GM15510 (cell line): ENCODE results near the gene MAN1A1.

Source experiments
- POLR2A ChIP-seq: IDR thresholded peaks from 3 replicates; pipeline ENCODE4 v1.6.1; 2011; ENCODE audit warnings: borderline replicate concordance; ENCODE audit not compliant: insufficient read length; ENCODE audit errors: extremely low read depth

MAN1A1 gene

DNA sequence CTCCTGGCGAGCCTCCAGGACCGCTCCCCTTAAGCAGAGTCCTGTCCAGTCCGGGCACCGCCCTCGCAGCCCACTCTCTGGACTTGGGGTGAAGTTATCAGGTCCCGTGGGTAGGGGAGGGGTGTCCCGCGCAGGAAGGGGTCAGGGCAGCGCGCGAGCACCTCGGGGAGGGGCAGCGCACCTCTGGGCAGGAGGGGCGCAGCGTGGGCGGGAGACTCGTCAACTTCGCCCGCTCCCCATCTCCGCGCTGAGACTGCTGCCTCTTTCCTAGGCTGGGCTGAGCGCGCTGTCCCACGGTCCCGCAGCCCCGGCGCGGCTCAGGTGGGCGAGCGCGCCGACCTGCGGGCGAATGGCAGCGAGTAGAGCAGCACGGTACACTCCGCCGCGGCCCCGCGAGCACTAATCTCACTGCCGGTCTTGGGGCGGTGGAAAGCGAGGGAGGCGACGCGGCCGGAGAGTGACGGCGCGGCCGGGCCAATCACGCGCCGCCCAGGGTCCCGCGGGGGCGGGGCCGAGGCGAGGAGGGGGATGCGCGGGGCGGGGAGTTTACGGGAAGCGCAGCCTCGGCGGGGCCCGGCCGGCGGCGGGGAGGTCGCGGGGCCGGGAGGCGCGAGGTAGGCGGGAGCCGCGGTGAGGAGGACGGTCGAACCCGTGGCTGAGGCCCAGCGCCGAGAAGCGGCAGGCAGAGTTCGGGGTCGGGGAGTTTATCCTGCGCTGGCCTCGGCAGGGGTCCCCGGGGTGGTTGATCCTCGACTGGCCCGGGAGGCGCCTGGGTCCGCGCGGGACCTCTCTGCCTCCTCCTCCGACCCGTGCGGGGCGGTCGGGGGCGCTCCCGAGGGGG lies at the start of gene MAN1A1:
Gene MAN1A1 (minus strand): TSS at position 401 of the 841 bp plus-strand sequence. CDS start 696 bp downstream, outside the sequence.
- TF ChIP-seq POLR2A: peak; percentile 98

GRCh38 chr6:119395192-119395591 lies 45.6 kb upstream of the MAN1A1 start:
- TF ChIP-seq POLR2A: no peak

DNA sequence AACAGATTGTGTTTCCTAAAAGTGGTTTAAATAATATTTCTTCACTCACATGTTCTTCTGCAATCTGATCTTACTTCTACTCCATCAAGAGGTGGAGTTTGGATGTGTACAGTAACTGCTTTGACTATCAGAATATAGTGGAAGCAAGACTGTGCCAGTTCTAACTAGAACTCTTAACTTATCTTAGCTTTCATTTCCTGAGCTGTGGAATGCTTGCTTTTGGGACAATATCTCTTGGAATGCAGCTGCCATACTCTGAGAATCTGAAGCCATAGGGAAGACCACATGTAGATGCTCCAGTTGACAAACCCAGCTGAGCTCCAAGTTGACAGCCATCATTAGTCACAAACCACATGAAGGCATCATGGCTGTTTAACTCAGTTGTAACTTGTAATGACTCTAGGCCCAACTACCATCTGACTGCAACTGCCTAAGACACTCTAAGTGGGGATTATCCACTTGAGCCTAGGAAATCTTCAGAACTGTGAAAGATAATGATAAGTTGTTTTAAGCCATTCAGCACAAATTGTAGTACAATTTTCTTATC lies 40.8 kb upstream of the MAN1A1 start:
- no peak for TF ChIP-seq POLR2A

DNA sequence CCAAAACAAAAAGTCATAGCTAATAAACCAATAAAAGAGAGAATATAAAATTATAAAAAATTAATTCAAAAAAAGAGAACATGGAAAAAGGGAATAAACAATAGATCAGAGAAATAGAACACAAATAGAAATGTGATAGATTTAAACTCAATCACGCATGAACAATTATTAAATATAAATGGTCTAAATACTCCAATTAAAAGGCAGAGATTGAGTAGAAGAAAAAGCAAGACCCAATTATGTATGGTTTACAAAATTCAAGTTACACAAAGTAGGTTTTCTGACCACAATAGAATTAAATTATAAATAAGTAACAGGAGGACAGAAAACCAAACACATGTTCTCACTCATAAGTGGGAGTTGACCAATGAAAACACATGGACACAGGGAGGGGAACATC lies 36.4 kb upstream of the MAN1A1 start:
- TF ChIP-seq POLR2A: no peak

GRCh38 chr6:119384444-119384843 lies 34.9 kb upstream of the MAN1A1 start:
- TF ChIP-seq POLR2A: no peak

DNA sequence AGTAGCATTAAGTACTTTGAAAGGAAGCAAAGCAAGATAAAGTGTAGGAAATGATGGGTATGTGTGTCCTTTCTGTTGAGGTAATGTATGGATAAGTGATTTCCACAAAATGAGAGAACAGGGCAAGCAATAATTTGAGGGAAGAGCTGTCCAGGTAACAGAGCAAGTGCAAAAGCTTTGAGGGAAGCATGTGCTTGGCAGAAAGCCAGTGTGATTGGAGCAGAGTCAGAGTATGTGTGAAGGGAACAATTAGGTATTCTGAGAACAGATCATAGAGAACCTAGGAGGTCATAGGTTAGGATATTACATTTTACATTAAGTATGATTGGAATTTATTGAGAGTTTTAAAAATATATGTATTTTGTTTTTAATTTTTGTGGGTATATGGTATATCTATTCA lies 30.2 kb upstream of the MAN1A1 start:
- TF ChIP-seq POLR2A: no peak

DNA sequence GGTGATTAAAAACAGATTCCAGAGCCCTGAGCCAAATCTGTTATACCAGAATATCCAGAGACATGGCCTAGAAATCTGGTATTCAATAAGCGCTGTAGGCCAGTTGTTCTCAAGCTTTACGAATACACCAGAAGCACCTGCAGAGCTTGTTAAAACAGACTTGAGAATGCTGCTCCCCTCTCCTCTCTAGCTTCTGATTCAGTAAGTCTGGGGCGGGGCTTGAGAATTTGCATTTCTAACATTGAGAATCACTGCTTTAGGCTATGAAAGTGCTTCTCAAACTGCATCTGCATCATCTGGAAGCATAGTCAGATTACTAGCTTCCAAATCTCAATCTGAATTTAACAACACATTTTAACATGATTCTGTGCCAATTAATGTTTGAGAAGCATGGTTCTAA lies 20.5 kb upstream of the MAN1A1 start:
- no peak for TF ChIP-seq POLR2A

GRCh38 chr6:119368921-119369320 lies 19.4 kb upstream of the MAN1A1 start:
- no peak for TF ChIP-seq POLR2A

DNA sequence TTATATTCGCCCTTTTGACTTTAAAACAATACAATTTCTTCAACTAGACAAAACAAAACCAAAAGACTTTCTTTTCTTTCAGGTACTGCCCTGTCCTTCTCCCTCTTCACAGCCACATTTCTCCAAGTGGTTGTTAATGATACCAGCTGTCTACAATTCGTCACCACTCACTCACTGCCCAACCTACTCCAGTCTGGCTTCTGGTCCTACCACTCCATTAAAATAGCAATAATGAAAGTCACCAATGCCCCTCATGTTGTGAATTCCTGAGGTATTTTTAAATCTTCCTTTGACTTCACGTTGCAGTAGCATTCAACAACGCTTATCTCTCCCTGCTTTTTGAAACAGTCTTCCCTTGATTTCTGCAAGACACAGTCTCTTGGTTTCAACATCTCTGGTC lies 11.6 kb upstream of the MAN1A1 start:
- no peak for TF ChIP-seq POLR2A

DNA sequence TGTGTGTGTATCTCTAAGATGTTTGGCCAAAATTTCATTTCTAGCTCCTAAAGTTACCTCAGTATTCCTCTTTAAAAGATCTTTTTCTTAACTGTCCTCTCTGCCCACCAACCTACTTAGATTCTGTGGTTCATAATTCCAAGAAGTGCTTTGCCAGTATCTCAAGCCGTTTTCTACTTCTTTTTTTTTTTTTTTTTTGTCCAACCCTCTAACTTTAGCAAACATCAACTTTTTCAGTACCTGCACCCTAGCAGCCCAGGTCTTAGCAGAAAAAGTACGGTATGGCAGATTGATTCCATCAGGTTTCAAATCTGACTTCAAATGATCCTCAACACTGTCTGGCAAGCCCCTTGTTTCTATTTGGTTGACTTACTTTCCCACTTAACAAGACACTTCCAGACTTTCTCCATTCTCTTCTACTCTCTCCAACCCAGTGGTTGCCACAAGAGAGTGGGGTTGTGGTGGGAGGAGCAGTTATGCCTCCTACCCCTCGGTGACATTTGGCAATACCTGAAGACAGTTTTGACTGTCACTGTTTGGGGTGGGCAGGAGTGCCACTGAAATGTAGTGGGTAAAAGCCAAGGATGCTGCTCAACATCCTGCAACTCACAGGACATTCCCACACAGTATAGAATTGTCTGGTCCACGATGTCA lies 10.8 kb upstream of the MAN1A1 start:
- no peak for TF ChIP-seq POLR2A

DNA sequence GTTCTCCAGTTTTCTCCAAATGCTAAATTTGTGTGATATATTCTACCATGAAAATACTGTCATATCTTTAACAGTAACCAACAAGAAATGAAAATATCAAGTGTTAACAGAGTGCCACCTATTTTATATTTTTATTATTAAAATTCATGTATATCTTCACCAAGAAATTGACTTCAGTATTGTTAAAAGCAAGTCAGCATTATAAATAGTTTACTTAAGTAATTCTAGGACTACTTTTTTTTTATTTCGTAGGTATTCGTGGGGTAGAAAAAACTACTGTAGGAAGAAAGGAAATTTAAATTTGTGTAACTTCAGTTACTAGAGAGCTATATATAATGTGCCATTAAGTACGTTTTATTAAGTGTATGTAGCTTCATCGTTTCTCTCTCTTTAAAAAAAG lies 6.3 kb upstream of the MAN1A1 start:
- TF ChIP-seq POLR2A: no peak

DNA sequence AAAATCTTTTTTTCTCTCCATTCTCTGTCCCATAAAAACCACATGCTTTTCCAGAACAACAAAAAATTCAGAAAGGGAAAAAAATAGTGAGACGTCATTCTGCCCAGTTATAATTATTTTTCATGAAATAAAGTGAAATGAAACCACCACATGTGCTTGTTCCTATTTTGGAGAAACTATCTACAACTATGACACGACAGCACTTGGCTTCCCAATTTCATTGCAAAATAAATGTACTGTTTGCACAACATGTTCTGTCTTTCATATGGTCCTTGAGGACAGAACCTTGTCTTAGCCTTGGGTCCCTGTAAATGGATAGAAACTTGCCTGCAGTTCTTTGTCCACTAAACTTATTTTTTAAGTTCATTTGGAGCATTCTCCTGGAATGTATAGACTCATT lies 5.6 kb upstream of the MAN1A1 start:
- TF ChIP-seq POLR2A: no peak

DNA sequence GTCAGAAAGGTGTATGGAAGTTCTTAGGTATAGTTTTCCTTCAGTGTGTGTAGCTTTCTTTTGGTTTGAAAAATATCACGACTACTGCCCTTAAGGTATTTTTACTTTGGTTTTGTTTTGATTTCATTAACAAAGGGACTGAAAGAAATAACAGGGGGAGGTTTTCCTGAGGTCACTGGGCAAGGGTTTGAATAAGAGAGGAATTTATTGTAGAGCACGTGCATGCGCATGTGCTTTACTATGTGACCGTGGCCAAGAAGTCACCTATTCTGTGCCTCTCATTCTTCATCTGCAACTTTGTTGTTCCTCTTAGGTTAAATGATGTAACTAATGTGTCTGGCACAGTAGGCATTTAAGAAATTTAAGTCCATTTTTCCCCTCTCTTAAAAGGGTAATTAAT lies 4.1 kb upstream of the MAN1A1 start:
- no peak for TF ChIP-seq POLR2A

- TF ChIP-seq POLR2A: no peak
Observed at GRCh38 chr6:119352001-119352400, 2.4 kb upstream of the MAN1A1 start.

GRCh38 chr6:119350952-119351372 lies 1.4 kb upstream of the MAN1A1 start:
- TF ChIP-seq POLR2A: no peak
